Stimulated activated CD8-positive, alpha-beta memory T cell treated with anti-CD3 and anti-CD28 coated beads, Interleukin-12 subunit alpha, Interleukin-12 subunit beta, amount 100 ng/mL, for 1 hour (primary cell): Measurements from ENCODE around the gene CDH13.

Experiments used
- DNase-seq: peaks from one replicate; pipeline ENCODE4 v3.0.0-alpha.2; 2020; ENCODE audit warnings: low read depth

Gene CDH13

GRCh38 chr16:83513008-83513755 lies 886.4 kb downstream of the CDH13 start:
- DNase-seq = no peak

- no peak for DNase-seq
Measured at GRCh38 chr16:83515395-83515794, 888.6 kb downstream of the CDH13 start.

DNA sequence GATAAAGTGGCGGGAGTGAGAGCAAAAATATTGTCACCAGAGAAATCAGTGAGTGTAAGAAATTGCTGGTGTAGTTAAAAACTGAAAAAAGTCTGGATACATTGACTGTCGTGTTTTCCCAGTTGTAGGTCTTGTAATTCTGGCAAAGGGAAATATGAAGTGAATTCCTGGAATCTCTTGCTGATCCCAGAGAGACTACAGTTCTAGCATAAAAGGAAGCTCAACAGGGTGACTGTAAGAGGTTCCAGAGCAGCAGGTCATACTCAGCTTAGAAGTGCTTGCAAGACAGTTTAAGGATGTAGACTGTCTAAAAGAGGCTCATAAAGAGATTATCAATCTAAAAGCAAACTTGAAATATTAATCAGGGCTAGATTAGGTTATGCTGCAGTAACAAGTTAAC lies 890.2 kb downstream of the CDH13 start:
- DNase-seq = no peak

- DNase-seq = no peak
Measured at GRCh38 chr16:83517398-83517797, 890.6 kb downstream of the CDH13 start.

DNA sequence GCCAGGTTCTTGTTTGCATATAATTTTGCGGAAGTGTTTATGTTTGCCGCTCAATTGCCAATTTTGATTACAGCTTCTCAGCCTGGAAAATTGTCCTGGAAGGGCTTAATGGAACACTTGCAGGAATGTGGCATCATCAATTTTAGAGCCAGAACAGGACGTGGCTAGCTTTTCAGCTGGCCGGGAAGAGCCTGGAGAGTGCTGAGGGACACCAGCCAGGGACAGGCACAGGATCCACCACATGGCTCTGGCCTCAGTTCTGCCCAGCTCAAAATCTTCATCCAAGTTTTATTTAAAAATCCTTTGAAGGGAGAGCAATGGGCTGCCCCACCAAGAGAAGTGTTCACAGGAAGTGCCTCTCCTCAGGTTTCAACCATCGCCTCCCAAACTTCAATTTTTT lies 893.8 kb downstream of the CDH13 start:
- no peak for DNase-seq

DNA sequence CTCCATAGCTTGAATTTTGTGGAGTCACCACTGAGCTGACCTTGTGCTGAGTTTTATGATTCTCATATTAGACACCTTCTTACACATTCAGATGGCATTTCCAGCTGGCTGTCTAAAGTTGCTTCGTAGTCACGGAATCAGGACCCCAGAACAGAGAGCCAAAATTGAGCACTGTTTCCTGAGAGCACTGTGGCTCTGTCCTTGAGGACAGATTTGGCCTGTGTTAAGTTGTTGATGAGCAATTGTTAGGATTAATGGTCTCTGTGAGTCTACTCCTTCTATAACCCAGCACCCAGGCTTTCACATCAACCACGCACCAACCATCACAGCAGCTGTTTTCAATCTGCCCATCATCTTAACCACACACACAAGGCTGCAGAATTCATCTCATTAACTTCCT lies 903.5 kb downstream of the CDH13 start:
- DNase-seq = no peak

DNA sequence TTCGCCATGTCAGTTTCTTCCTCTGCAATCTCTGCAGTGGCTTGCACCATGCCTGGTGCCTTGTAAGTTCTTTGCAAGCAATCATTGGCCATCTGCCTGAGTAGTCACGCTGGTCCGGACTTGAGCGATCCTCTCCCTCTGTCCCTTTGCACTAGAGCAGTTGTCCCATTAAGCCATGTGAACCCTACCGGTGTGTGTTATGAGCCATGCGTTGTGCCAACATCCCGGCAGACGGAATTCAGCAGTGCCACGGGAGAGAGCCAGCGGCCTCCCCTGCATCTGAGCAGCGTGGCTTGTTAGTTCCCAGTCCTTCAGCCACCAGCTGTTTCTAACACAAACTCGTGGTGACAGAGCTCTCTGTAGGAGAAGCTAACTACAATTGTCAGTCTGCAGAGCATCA lies 905.9 kb downstream of the CDH13 start:
- no peak for DNase-seq

GRCh38 chr16:83533193-83533592 lies 906.4 kb downstream of the CDH13 start:
- no peak for DNase-seq

DNA sequence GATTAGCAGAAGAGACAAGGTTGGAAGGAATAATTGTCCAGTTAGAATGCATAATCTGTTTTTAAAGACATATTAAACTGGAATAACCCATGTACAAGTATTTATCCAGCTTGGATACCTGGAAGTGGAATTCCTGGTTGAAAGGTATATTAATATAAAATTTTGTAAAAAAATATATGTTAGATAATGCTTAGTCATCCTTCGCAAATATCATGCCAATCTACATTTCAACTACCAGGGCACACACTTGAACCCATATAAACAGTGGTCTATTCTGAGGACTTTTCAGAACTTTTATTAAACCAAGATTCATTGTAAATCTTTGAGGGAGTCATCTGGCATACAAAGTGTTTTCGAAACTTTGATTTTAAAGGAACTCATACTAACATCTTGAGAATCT lies 911.9 kb downstream of the CDH13 start:
- DNase-seq = no peak

- no peak for DNase-seq
Measured at GRCh38 chr16:83539736-83540490, 913.1 kb downstream of the CDH13 start.

GRCh38 chr16:83541231-83541630 lies 914.5 kb downstream of the CDH13 start:
- no peak for DNase-seq

- DNase-seq = no peak
Measured at GRCh38 chr16:83542491-83542890, 915.7 kb downstream of the CDH13 start.

- DNase-seq = no peak
Measured at GRCh38 chr16:83549316-83550182, 922.8 kb downstream of the CDH13 start.

- DNase-seq = no peak
Measured at GRCh38 chr16:83550183-83550569, 923.4 kb downstream of the CDH13 start.

- no peak for DNase-seq
Measured at GRCh38 chr16:83552228-83552627, 925.5 kb downstream of the CDH13 start.

GRCh38 chr16:83552930-83553329 lies 926.2 kb downstream of the CDH13 start:
- no peak for DNase-seq

- no peak for DNase-seq
Measured at GRCh38 chr16:83554096-83554495, 927.3 kb downstream of the CDH13 start.

DNA sequence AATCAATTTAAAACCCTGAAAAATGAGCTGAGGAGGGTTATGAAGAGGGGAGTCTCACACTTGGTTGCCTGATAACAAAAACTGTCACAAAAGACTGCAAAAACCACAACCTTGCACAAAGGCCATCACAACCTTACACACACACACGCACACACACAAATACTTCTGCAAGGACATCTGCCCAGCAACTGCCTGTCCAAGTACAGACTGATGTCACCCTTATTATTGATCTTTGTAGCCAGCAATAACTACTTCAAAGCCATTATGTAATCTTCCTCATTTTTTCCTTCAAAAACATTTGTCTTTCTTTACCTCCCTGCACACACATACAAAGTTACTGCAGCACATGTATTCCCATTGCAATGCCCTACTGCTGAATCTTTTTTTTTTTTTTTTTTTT lies 927.8 kb downstream of the CDH13 start:
- DNase-seq = no peak

DNA sequence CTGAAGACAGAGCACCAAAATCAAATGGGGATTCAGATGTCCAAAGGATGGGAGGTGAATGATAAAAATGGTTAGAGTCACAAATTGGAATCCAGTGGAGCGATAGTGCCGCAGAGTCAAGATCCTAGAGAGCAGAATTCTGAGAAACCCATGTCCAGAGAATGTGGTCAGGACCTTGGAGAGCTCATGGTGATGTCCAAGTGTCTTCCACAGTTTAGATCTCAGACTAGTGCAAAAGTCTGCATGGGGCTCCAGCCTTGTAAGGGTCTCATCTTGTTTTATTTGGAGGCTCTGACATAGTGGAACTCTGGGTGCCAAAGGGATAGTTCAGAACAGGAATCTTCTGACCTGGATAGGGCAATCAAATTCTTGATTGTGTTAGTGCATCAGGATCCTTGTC lies 935.1 kb downstream of the CDH13 start:
- DNase-seq = no peak

- no peak for DNase-seq
Measured at GRCh38 chr16:83568345-83568744, 941.6 kb downstream of the CDH13 start.

GRCh38 chr16:83574388-83574787 lies 947.6 kb downstream of the CDH13 start:
- no peak for DNase-seq

DNA sequence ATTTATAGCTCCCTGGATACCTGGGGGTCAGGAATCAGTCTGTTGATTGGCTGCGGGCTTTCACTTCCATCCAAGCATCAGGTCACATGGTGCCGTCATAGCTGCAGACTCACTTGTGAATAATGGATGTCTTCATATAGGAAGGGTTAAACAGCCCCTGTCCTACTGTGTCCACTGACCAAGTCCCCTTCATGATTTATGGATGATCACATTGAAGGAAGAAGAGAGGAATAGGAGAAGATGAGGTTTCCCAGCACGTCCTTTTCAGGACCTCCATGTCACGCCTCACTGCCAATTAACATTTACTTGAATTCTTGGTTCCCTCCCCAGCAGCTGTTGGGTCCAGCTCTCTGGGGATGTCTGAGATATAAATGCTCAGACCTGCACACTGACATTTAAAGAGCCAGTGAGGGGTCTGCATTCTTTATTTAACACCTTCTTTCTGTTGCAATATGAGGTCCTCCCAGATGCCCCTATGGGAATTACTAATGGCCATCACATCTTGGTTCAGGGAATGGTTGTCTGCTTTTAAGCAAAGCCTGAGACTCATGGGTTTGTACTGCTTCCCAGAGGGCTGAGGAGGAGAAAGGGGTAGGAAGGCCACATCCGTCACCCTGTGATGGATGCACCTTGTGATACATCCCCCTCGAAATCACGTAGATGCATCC lies 950.4 kb downstream of the CDH13 start:
- no peak for DNase-seq
